HG02623 (cell line): ENCODE measurements around the gene LSS.
"Not testable (repeated sequence)": the region's sequence is repeated elsewhere in the genome, so short reads cannot be mapped to it uniquely, and the experiment has no call there.

Experiments
- ATAC-seq: cut with Tn5 transposase; IDR thresholded peaks from one replicate; pipeline ENCODE4 v1.9.1; 2021; ENCODE audit warnings: moderate library complexity; ENCODE audit not compliant: unreplicated experiment

The LSS gene

DNA sequence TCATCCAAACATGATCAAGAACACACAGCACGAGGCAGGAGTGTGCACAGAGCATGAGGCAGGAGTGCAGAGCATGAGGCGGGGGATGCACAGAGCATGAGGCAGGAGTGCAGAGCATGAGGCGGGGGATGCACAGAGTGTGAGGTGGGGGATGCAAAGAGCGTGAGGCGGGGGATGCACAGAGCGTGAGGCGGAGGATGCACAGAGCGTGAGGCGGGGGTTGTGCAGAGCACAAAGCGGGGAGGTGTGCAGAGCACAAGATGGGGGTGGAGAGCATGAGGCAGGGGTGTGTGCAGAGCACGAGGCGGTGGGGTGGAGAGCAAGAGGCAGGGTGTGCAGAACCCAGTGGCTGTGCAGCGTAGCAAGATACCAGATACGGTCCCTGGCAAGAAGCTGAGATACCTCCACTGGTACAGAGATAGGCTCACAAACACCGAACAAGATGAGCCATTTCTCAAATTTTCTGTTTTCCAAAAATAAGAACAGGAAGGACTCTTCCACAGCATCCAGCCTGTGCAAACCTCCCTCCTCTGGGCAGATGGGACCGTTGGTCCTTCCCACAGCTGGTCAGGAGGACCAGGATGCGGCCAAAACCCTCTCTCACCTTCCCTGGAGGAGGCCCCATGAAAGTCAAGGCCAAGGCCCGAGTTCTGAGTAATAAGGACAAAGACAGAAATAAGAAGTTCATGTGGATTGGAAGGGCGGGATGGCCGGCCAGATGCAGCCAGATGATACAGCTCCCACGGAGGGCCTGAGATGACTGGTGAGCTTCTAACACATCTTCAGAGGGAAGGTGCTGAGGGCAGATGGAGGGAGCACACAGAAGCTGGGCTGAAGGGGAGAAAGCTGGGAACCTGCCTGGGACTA, 56.3 kb downstream of the LSS start:
- no peak for ATAC-seq

DNA sequence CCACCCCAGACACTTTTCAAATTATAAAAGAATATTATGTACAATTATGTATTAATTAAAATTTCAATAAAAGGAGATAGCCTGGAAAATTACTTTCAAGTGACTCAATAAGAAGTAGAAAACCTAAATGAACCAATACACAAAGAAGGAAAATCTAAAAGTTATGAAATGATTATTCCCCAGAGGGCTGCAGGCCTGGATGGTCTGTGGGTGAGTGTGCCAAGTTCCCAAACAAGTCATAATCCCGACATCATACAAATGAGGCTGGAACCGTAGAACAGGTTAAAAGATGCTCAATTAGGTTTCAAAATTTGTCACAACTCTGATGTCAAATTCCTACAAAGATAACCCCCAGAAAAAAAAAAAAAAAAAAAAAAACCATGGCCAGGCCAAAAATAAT, 57.0 kb downstream of the LSS start:
- ATAC-seq = no peak

DNA sequence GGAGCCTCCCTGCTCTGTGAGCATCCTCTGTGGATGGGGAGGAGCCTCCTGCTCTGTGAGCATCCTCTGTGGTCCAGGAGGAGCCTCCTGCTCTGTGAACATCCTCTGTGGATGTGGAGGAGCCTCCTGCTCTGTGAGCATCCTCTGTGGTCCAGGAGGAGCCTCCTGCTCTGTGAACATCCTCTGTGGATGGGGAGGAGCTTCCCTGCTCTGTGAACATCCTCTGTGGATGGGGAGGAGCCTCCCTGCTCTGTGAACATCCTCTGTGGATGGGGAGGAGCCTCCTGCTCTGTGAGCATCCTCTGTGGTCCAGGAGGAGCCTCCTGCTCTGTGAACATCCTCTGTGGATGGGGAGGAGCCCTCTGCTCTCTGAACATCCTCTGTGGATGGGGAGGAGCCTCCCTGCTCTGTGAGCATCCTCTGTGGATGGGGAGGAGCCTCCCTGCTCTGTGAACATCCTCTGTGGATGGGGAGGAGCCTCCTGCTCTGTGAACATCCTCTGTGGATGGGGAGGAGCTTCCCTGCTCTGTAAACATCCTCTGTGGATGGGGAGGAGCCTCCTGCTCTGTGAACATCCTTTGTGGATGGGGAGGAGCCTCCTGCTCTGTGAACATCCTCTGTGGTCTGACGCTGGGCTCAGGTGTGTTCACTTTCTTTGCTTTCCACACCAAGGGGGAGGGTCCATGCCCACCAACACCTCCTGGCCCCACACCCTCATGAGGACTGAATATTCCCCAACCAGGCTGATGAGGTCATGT, 58.0 kb downstream of the LSS start:
- ATAC-seq = not testable (repeated sequence)

DNA sequence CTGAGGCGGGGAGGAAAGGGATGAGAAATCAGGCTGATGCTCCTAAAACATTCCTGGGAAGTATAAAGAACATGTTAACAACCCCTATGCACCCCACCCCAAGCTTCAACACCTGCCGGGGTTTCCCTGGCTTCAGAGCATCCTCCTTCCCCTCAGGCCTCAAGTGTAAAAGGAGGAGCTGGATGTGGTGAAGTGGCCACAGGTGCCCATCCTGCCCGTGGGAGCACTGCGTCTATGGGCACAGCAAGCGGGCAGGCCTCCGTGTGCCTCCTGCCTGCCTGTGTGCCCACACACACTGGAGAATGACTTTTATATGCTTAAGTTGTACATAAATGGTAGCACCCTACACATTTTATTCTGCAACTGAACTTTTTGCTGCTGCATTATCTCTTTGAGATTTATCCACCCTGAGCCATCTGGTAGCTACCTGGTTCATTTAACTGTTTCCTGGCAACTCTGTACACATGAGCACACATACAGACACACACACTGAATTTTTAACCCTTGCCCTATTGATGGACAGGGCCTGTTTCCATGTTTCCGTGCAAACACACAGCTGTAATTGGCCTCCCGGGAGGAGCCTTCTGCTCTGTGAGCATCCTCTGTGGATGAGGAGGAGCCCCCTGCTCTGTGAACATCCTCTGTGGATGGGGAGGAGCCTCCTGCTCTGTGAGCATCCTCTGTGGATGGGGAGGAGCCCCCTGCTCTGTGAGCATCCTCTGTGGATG, 59.8 kb downstream of the LSS start:
- ATAC-seq = no peak

DNA sequence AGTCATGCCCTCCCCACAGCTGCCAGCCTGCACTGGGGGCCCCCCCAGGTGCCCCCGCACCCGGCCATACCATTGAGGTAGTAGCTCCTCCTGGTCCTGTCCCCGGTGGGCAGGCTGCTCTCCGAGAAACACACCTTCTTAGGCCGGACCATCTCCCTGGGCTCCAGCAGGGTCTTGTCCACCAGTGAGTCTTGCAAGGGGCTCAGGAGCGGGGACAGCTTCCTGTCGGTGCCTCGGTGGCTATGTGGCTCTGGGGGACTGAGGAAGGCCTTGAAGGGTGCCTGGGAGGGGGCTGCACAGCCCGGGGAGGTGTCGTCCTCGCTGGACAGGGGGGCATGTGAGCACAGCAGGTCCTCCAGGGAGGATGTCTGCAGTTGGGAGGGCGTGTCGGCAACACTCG, 60.3 kb downstream of the LSS start:
- ATAC-seq = no peak

DNA sequence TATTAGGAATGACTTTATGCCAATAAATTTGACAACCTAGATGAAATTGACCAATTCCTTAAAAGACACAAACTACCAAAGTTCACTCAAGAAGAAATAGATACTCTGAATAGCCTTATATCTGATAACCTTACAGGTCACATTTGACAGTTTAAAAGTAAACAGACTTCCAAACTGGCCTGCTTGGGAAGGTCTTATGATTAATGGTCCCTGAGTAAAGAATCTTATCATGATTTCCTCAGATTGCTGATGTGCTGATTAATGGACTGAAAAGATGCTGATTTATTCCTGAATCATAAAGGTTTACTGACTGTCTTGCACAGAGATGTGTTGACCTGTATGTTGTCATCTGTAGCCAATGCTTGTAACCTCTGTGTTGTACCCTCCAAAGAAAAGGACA, 63.5 kb downstream of the LSS start:
- ATAC-seq = no peak

DNA sequence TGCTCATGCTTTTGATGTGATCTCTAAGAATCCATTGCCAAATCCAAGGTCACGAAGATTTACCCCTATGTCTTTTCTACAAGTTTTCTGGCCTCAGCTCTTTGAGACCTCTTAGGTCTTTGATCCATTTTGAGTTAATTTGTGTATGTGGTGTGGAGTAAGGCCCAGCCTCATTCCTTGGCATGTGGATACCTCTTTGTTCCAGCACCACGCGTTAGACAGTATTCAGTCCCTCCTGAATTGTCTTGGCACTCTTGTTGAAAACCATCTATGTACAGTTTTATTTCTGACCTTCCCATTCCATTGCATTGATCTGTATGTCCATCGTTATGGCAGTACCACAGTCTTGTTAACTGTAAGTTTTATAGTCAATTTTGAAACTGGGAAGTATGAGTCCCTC, 65.2 kb downstream of the LSS start:
- no peak for ATAC-seq

DNA sequence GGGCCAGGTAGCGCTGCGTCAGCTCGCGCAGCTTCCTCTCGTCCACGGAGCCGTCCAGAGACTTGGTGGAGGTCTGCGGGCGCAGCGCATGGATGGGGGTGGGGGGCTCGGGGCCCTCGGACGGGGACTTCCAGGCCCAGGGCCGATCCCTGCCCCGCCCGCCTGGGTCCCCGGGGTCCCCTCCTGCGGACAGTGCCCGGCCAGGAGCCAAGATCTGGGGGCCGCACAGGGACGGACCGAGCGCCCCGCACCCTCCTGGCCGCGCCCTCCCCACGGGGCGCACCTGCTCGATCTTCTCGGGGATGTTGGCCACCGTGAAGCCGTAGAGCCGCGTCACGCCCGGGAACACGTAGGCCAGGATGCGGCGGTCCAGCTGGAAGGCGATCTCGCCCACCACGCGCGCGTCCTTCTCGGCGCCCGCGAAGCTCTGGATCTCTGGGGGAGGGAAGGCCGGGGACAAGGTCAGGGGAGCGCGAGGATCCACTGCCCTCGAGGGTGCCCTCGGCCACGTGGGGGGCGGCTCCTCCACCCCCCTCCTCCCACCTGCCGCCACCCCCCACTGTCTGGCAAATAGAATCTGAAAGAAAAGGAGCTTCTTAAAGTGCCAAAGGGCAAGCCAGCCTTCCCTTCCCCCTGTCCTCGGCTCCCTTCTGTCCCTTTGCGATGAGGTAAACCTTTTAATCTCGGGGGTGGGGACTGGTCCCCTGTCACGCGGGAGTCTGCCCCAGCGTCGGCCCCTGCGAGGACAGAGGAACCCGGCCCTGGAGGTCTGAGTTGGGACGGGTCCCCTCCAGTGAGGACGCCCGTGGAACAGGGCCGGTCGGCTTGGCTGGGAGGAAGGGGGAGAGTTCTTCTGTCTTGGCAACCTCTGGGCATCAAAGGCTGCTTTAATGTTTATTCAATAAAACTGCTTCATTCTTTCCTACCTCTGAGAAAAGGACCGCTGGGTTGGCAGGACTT, 66.7 kb downstream of the LSS start:
- ATAC-seq = no peak

DNA sequence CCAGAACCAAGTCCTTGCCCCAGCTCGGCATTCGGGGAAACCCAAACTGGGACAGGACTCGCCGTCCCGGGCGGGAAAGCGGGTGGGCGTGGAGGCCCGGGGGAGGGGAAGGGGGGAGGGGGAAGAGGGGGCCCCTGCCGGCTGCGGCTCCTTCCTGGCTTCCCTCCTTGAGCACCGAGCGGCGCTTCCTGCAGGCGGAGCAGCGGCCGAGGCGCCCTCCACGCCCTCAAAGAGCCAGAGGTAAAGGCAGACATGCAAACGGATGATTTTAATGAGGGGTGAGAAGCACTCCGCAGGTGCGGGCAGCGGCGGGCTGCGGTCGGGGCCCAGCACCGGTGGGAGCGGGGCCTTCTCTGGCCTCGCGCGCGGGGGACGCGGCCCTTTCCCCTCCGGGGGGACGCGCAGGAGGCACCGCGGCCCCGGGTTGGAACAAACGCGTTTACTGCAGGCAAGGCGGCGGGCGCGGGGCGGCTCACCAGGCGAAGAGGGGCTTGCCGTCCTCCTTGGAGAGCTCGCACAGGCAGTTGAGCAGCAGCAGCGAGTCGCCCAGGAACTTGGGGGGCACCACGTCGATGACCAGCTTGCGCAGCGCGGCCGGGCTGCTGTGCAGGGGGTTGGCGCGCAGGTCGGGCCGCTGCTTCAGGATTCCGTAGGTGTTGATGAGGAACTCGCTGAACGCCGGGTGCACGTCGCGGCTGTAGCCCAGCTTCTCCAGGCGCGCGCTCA, 67.5 kb downstream of the LSS start:
- no peak for ATAC-seq

DNA sequence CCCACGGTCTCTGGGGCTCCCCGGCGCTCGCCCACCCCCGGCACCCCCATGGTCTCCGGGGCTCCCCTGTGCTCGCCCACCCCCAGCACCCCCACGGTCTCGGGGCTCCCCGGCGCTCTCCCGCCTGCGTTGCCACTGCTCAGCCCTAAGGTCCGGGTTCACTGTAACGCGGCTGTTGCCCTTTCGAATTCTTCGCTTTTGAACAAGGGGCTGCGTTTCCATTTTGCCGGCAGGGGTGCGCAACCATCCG, 68.0 kb downstream of the LSS start:
- no peak for ATAC-seq

DNA sequence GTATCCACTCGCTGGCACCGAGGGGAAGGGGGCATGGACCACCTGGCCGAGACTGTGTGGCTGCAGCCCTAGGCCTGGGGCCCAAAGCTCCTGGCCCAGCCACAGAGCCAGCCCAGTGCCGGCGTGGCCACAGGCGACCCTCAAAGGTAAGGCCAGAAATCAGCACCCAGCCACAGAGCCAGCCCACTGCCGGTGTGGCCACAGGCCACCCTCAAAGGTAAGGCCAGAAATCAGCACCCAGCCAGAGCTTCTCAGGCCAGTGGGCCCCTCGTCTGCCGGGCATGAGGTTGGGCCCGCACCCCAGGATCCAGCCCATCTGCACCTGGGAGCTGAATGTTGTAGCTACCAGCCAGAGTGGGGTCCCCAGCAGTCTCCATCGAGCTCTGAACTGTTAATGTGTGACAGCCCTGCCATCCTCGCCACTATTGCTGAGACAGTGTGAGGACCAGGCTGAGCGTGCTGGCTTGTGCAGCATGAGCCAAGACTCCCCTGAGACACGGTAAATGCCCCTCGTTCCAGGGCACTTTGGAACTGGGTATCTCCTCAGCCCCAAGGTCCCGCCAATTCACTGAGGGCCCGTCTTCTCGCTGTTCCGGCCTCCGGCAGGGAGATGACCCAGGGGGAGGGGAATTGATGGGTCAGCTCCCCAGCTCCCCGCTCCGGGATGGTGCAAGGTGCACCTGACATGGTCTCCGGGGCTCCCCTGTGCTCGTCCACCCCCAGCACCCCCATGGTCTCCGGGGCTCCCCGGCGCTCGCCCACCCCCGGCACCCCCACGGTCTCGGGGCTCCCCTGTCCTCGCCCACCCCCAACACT, 68.5 kb downstream of the LSS start:
- no peak for ATAC-seq

DNA sequence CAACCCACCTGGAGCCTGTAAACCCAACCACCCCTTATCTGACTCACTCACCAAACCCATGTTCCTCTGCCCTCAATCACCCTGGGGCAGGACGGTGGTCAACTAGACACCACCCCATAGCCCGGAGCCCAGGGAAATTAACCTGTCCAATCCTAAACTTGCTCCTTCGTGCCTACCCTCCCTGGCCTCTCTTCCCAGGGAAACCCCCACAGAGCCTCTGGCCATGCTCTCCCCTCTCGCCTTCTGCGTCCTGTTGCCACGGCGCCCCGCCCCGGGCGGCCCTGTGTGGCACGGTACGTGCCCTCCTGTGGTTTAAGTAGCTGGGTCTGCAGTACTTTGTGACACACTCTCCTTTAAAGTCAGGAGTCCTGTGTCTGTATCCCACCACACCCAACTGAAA, 69.2 kb downstream of the LSS start:
- ATAC-seq = no peak

DNA sequence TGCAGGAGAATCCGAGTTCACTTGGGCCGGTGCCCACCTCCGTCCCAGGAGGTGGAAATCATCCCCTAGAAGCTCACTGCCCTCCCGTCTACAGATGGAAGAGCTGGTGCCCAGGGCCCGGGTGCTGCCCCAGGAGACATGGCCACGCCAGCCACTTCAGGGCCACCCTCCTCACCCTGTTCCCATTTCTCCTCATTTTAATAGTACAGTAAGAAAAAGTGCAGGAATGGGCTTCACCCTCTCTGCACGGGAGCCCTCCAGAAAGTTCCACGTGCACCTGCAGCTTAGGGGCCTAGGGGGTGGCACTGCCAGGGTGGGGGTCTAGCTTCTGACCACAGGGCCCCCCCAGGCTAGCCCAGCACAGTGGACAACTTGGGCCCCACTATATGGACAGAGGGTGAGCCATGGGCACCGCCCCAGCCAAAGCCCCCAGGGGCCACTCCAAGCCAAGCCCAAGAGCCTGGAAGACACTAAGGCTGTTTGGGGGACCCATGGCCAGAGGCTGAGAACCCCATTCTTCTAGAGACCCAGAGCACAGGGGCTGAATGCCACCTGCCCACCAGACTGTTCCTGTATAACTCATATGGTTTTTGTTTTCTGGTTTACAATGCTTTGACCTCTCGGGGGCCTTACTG, 69.8 kb downstream of the LSS start:
- no peak for ATAC-seq

DNA sequence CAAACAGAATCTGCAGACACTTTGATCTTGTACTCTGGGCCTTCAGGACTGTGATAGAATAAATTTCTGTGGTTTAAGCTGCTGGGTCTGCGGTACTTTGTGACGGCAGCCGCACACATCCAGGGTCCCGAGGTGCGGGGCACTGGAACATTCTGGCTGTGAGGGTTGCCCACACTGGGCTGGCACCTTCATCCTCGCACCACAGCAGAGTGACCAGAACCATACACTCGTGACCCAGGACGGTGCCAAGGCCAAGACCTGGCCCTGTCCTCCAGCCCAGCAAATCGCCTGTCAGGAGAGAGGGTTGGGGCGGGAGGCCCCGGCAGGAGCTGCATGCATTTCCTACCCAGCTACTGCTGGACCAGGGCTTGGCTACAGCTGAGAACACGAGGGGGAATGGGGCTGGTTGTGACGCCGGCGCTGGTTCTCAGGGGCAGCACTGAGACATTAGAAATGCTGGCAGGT, 70.6 kb downstream of the LSS start:
- ATAC-seq = no peak

DNA sequence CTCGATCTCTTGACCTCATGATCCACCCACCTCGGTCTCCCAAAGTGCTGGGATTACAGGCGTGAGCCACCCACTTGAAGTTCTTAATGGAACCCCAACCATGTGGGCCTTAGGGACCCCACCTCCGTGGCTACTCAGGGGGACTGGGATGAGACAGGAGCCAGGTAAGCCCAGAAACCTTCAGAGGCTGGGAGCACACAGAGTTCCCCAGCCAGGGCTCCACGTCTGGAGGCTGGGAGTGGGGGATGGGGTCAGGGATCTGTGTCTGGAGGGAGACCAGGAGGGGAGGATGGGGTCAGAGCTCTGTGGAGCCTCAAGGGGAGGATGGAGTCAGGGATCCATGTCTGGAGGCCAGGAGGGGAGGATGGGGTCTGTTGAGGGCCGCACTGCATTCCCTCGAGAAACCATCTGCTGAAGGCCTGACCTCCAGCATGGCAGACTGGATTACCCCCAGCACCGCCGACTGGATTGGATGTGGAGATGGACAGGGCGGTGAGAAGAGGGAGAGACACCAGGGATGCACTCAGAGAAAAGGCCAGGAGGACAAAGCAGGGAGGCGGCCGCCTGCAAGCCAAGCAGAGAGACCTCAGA, 71.1 kb downstream of the LSS start:
- ATAC-seq = no peak

DNA sequence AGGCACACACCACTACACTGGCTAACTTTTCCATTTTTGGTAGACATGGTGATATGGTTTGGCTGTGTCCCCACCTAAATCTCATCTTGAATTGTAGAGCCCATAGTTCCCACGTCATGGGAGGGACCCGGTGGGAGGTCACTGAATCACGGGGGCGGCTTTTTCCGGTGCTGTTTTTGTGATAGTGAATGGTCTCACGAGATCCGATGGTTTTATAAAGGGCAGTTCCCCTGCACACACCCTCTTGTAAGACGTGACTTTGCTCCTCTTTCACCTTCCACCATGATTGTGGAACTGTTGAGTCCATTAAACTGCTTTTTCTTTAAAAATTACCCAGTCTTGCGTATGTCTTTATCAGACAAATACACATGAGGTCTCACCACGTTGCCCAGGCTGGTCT, 71.9 kb downstream of the LSS start:
- no peak for ATAC-seq

DNA sequence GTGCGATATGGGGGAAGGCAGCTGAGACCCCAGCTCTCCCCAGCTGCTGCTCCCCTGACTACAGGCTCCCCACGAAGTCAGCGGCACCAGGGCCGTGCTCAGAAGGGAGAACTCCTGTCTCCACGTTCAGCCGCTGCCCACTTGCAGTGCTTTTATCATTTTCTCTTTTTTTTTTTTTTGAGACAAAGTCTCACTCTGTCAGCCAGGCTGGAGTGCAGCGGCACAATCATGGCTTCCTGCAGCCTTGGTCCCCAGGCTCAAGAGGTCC, 72.3 kb downstream of the LSS start:
- ATAC-seq = no peak

DNA sequence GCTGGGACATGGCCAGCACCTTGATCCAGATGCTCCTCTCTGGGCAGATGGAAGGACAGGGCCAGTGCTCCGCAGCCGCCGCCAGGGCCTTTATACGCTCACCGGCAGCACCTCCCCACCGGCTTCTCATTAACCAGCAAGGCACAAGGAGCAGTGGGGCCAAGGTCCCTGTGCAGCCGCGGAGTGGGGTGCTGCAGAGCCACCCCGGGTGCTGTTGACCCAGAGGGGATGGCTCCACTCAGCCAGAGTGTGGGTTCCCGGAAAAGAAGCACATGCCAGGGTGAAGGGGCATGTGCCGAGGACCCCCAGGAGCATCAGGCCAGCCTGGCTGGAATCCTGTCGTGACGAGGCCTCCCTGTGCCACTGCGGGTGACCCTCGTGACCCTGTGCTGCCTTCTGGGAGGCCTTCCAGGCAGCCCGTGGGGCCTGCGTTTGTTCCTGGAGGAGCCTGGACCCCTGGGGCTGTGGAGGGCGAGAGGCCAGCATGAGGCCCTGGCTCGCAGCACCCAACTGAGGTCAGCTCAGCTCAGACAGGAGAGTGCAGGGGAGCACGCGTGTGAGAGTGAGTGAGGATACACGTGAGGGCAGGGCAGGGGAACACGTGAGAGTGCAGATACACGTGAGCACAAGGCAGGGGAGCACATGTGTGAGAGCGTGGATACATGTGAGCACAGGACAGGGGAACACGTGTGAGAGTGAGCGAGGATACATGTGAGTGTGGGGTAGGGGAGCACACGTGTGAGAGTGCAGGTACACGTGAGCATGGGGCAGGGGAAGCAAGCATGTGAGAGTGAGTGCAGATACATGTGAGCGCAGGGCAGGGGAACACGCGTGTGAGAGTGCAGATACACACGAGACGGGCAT, 72.8 kb downstream of the LSS start, which contains the start of gene FTCD:
Gene FTCD, minus strand, starts transcription at position 66 of the 864 bp plus-strand sequence. Its CDS starts 56 bp downstream, at position 10.
- ATAC-seq = no peak
